Measurements from ENCODE around the gene IQSEC1.
"Not testable (repeated sequence)": the region's sequence is repeated elsewhere in the genome, so short reads cannot be mapped to it uniquely, and the experiment has no call there.

IQSEC1 gene

DNA sequence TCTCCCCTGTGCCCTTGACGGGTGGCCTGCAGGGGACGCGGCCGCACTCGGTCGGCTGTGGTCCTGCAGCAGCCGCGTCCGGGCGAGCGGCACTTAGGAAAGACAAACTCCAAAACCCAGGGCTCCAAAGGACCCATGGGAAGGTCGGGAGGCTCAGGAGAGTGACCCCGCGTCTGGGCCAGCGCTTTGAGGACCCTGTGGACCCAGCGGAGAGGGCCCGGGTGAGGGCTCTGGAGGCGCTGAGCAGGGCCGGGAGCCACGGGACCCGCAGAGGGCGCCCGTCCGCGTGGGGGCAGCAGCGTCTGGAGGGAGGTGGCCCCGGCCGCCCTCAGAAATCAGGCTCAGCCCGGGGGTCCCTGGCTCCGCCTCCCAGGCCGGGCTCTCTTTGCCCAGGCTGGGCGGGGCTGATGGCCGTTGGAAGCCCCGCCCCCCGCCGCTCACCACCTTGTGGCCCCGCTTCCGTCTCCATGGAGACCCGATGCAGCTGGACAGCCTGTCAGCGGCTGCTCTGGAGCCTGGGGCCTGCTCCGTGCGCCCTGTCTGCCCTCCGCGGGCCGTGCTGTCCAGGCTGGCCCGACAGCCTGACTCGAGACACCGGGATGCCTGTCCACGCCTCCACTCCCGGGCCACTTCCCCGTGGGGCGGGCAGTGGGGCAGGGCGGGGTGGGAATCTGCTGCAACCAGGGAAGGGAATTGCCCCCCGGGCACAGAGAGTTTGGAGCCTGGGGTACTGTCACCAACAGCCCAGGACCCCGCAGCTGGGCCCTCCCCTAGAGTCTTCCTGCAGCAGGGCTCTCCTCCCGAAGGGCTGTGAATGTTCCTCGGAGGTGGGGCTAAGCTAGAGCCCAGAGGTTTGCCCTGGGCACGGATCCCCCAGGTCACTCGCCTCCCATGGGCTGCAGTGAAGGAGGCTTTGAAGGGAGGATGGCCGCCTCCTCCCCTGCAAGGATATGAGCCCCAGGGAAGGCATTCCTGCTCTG is 197.1 kb downstream of the IQSEC1 start:
- DNase-seq (ENCODE audit: low read depth in 2 of 2) = no peak

DNA sequence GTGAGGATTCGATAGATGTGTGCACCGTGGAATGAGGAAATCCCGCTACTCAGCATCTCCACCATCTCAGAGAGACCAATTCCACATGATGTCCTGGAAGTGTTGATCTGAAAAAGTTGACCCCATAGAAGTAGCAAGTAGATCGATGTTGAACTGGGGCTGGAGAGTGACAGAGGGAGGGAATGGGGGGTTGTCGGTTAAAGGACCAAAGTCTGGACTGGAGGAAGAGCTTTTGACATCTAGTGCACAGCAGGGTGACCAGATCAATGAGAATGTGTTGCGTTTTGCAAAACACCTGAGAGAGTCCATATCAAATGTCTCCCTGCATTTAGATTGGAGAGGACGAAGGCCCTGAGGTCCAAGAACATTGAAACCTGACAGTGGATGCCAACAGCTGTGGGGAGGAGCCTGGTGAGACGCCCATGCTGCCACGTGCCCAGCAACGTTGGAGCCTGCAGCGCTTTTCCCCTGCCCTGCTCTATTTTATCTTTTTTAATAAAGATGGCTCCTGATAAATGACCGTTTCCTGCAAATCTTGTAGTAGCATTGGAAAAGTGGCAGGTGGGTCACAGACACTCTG is 201.7 kb downstream of the IQSEC1 start:
- no peak for DNase-seq (ENCODE audit: low read depth in 2 of 2)

DNA sequence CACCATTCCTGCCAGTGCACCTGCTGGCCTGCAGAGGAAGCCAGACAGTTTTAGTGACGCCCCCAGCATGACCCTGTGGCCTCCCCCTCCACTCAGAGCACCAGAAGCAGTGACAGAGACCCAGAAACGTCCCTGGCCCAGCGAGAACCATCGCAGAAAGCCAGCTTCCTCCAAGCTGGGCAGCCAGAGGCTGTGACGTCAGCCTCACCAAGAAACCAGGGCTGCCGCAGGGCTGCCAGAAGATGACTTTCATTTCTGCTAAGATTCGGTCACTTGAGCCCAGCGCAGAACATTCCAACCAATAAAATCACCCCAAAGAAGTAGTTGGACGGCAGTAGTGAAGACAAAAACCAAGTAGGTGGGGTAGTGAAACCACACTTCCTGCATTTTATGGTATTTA is 202.3 kb downstream of the IQSEC1 start:
- no peak for DNase-seq (ENCODE audit: low read depth in 2 of 2)

DNA sequence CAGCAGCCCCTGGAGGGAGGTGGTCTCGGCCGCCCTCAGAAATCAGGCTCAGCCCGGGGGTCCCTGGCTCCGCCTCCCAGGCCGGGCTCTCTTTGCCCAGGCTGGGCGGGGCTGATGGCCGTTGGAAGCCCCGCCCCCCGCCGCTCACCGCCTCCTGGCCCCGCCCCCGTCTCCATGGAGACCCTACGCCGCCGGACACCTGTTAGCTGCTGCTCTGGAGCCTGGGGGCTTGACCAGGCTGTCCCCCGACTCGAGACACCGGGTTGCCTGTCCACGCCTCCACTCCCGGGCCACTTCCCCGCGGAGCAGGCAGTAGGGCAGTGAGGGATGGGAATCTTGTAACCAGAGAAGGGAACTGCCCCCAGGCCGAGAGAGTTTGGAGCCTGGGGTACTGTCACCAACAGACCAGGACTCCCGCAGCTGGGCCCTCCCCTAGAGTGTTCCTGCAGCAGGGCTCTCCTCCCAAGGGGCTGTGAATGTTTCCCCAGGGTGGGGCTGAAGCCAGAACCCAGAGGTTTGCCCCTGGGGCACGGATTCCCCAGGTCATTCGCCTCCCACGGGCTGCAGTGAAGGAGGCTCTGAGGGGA is 204.1 kb downstream of the IQSEC1 start:
- DNase-seq (ENCODE audit: low read depth in 2 of 2) = no peak

DNA sequence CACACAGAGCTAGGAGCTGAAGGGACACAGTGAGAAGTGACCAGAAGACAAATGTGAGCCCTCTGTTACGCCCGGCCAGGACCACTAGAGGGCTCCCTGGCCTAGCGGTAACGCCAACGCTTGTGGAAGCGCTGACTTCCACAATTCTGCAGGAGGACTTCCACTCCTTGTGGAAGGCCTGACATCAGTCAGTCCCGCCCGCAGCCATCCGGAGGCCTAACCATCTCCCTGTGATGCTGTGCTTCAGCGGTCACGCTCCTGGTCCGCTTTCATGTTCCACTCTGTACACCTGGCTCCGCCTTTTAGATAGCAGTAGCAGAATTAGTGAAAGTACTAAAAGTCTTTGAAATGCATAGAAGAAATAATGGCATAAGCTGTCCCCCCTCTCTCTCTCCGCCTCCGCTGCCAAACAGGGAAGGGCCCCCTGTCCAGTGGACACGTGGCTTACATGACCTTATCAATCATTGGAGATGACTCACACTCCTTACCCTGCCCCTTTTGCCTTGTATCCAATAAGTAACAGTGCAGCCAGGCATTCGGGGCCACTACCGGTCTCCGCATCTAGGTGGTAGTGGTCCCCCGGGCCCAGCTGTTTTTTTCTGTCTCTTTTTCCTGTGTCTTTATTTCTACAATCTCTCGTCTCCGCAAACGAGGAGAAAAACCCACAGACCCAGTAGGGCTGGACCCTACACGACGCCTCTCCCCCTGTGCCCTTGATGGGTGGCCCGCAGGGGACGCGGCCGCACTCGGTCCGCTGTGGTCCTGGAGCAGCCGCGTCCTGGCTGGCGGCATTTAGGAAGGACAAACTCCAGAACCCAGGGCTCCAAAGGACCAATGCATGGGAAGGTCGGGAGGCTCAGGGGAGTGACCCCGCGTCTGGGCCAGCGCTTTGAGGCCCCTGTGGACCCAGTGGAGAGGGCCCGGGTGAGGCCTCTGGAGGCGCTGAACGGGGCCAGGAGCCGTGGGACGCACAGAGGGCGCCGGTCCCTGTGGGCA is 204.9 kb downstream of the IQSEC1 start:
- peak; percentile 59 to 60 for DNase-seq (ENCODE audit: low read depth in 2 of 2)

DNA sequence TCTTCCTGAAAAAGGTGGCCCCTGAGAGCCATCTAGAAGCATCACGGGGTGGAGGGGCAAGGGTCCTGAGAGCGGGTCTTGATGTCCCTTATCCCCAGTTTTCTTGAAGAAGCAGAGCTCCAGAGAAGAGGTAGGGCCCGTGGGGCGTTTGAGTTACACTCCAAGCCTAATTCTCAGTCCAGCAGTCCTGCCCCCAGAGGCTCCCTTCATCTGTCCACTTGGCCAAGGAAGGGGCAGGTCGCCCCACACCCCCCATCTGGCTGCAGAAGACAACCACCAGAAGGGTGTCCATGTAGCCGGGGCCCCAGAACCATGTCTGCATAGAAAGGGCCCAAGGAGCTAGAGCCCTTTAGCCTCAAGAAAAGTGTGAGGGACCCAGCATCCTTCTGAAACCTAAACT is 206.4 kb downstream of the IQSEC1 start:
- no peak for DNase-seq (ENCODE audit: low read depth in 2 of 2)

GRCh38 chr3:12865271-12865670 is 208.0 kb downstream of the IQSEC1 start:
- no peak for DNase-seq (ENCODE audit: low read depth in 2 of 2)

- DNase-seq (ENCODE audit: low read depth in 2 of 2) = no peak
These were observed 210.8 kb downstream of the IQSEC1 start for GRCh38 chr3:12862387-12862786.

- DNase-seq (ENCODE audit: low read depth in 2 of 2) = no peak
These were observed 211.6 kb downstream of the IQSEC1 start for GRCh38 chr3:12861611-12862010.

GRCh38 chr3:12859840-12860239 is 213.4 kb downstream of the IQSEC1 start:
- no peak for DNase-seq (ENCODE audit: low read depth in 2 of 2)

DNA sequence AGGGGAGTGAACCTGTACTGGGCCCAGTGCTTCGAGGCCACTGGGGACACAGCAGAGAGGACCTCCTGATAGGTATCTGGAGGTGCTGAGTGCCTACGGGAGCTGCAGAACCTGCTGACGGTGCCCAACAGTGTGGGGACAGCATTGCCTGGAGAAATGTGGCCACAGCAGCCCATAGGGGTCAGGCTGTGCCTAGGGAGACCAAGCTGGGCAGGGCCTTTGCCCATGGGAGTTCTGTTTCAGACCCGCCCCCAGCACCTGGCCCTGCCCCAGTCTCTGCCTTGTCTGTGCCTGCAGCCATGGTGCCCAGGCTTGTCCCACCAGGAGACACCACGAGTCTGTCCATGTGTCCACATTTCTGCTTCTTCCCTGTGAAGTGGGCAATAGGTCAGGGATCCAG is 216.6 kb downstream of the IQSEC1 start:
- DNase-seq (ENCODE audit: low read depth in 2 of 2) = no peak

DNA sequence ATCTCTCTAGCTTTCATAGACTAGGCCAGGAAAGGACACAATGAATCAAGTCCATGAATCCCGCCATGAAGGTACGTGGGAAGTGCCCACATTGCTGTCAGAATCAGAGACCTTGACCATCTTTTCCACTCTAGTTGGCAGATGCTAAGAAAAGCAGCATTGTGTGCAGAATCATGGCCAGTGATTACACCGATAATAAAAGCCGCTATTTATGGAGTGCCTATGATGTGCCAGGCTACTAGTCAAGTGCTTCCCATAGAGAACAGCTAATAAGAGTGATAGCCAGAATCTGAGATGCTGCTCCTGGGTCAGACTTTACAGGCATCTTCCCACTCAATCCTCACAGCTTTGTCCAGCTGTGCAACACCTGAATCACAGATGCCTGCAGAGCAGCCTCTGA is 218.7 kb downstream of the IQSEC1 start:
- DNase-seq (ENCODE audit: low read depth in 2 of 2) = no peak

DNA sequence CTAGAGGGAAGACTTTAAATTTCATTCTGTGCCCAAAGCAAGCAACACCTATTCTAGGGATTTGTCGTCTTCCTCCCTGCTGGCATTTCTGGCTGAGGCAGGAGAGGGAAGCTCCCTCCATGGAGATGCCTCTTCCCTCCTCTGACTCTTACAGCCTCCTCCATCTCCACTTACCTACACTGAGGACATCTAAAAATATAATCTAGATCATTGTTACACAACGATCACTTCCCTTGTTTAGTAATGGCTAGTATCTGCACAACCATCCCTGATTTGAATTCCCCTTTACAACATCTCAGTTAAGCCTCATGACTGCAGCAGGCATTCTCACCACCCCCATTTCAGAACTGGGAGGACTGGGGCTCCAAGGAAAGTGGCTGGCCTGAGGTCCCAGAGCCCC is 219.4 kb downstream of the IQSEC1 start:
- not testable (repeated sequence) for DNase-seq (ENCODE audit: low read depth in 2 of 2)

DNA sequence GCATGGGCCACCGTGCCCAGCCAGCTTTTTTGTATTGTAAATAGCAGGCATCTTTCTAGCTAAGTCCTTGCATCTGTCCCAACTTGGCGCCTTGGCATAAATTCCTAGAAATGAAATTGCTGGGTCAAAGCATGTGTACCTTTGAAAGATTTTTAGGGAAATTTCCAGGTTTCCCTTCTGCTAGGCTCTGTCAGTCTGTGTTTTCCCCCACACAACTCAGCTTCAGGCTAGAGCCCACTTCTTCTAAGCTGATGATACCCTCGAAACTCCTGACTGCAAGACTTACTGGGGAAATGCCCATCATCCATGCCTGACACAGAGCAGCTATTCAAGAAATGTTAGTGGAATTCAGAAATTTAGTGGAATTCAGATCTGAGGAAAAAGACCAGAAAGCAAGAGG is 221.0 kb downstream of the IQSEC1 start:
- no peak for DNase-seq (ENCODE audit: low read depth in 2 of 2)

All from fibroblast of skin of left quadriceps (primary cell).